Ascending aorta (tissue), 2 donors: ENCODE measurements around the gene GMPPA. TPM values are rescaled to one million over a fixed set of nuclear protein-coding genes. Genes with fewer than 3 reads are reported as not detected.

ENCODE experiments used
- DNase-seq, 2 donors: peaks; one replicate each; pipeline ENCODE4 v3.0.0-alpha.2; 2019; ENCODE audit warnings: low spot score in 2 of 2
- H3K27ac ChIP-seq, 2 donors: fragments of 200-600 bp; sonication (generic); one replicate each; pipeline ENCODE4 v1.5.1; 2016 to 2017; ENCODE audit warnings: mild to moderate bottlenecking in 1 of 2
- H3K27me3 ChIP-seq: fragments of 200-600 bp; sonication (generic); one replicate; pipeline ENCODE4 v1.5.1; 2017
- H3K36me3 ChIP-seq, 2 donors: fragments of 200-600 bp; sonication (generic); one replicate each; pipeline ENCODE4 v1.5.1; 2016
- H3K4me1 ChIP-seq, 2 donors: fragments of 200-600 bp; sonication (generic); one replicate each; pipeline ENCODE4 v1.5.1; 2016 to 2017; ENCODE audit warnings: mild to moderate bottlenecking in 1 of 2
- H3K4me3 ChIP-seq, 2 donors: fragments of 200-600 bp; sonication (generic); one replicate each; pipeline ENCODE4 v1.5.1; 2016 to 2017; ENCODE audit warnings: mild to moderate bottlenecking in 1 of 2
- H3K9me3 ChIP-seq, 2 donors: fragments of 200-600 bp; sonication (generic); one replicate each; pipeline ENCODE4 v1.5.1; 2016
- CTCF ChIP-seq, 3 experiments: fragments of 200-600 bp in 2 of 3; fragments of 450-650 bp in 1 of 3; sonication (generic) in 2 of 3; IDR thresholded peaks; one replicate each; pipeline ENCODE4 v1.5.1; 2016 to 2019; ENCODE audit warnings: antibody characterized with exemption in 3 of 3, mild to moderate bottlenecking in 1 of 3, moderate library complexity in 1 of 3
- intact Hi-C: fragments of 100-400 bp; cut with DNase I; formaldehyde crosslinking; loops from one replicate; pipeline ENCODE4 v1.15.1; 2023
- total RNA-seq: library from RNA; depleted of rRNA; stranded (reverse); fragments of >200 nt; gene quantifications from one replicate; pipeline ENCODE4 v1.1.0, GENCODE V29; 2016

The GMPPA gene
- 11.4 TPM for total RNA-seq

- peak in 1 of 3 experiments; percentile 27 for TF ChIP-seq CTCF (IDR thresholded peaks at IDR 0.05)
- H3K27ac ChIP-seq: peak within 1 kb of the TSS; percentile 91 to 99
- peak within 1 kb of the TSS; percentile 68 to 85 for H3K4me3 ChIP-seq
- no peaks in the 10 kb centered on the region for H3K9me3 ChIP-seq
- intact Hi-C loops: loop anchor here (1.0 kb wide), 3 partner anchors 39 to 110 kb away; partner anchors contain the start of gene CHPF
- peak; percentile 95 to 99 for DNase-seq
- H3K36me3 ChIP-seq: peaks cover 8 to 17% of the 10 kb centered on the region in 2 donors
- no peaks in the 10 kb centered on the region for H3K27me3 ChIP-seq
- H3K4me1 ChIP-seq: peaks cover 13 to 26% of the 10 kb centered on the region in 2 donors
Measured at GRCh38 chr2:219498280-219499057, at the start of gene GMPPA. Gene GMPPA, plus strand, starts transcription at chr2:219498891. Its CDS starts 1,085 bp downstream, at chr2:219499976.

GRCh38 chr2:219449609-219450008 is 49.1 kb upstream of the GMPPA start:
- no peaks in the 10 kb centered on the region for H3K27me3 ChIP-seq
- peaks cover 34 to 39% of the 10 kb centered on the region in 2 donors for H3K36me3 ChIP-seq
- no peaks in the 10 kb centered on the region for H3K9me3 ChIP-seq
- H3K4me3 ChIP-seq: peak overlapping the region; percentile 14 to 85
- DNase-seq: no peak
- no peak for TF ChIP-seq CTCF (IDR thresholded peaks at IDR 0.05)
- H3K4me1 ChIP-seq: peaks cover 54 to 91% of the 10 kb centered on the region in 2 donors
- peak overlapping the region; percentile 91 to 94 for H3K27ac ChIP-seq
- intact Hi-C loops: loop anchor here (5.0 kb wide), 1 partner anchor 172 kb away; the partner anchor contains the start of gene DNAJB2

GRCh38 chr2:219451661-219452360 is 46.9 kb upstream of the GMPPA start:
- H3K36me3 ChIP-seq: peaks cover 49 to 50% of the 10 kb centered on the region in 2 donors
- no peaks in the 10 kb centered on the region for H3K27me3 ChIP-seq
- H3K4me1 ChIP-seq: peaks cover 54 to 81% of the 10 kb centered on the region in 2 donors
- intact Hi-C loops: loop anchor here (5.0 kb wide), 1 partner anchor 175 kb away; the partner anchor contains the start of gene DNAJB2
- peak overlapping the region; percentile 21 to 85 for H3K4me3 ChIP-seq
- peak in 1 of 2 donors; percentile 95 for DNase-seq
- H3K27ac ChIP-seq: peak overlapping the region; percentile 91 to 94
- no peaks in the 10 kb centered on the region for H3K9me3 ChIP-seq
- TF ChIP-seq CTCF (IDR thresholded peaks at IDR 0.05): no peak

GRCh38 chr2:219452361-219453317 is 46.1 kb upstream of the GMPPA start:
- Histone ChIP-seq H3K4me3 (peak overlapping the region; percentile 21 to 24), H3K27ac (peak overlapping the region; percentile 91 to 94), H3K27me3 (no peaks in the 10 kb centered on the region), H3K4me1 (peaks cover 53 to 79% of the 10 kb centered on the region in 2 donors), H3K9me3 (no peaks in the 10 kb centered on the region), H3K36me3 (peaks cover 53 to 58% of the 10 kb centered on the region in 2 donors)
- TF ChIP-seq CTCF (IDR thresholded peaks at IDR 0.05): no peak
- DNase-seq: peak; percentile 81 to 98
- intact Hi-C loops: loop anchor here (5.0 kb wide), 1 partner anchor 175 kb away; the partner anchor contains the start of gene DNAJB2
